Measurements from ENCODE around the gene KLF13.
A peak's percentile ranks its signal among the peaks of the same experiment; 100 is the strongest.

KLF13 gene

GRCh38 chr15:31364301-31365031 lies 37.8 kb downstream of the KLF13 start:
- DNase-seq (ENCODE audit: low spot score), result no peak

GRCh38 chr15:31365032-31365654 lies 38.5 kb downstream of the KLF13 start:
- no peak for DNase-seq (ENCODE audit: low spot score)

GRCh38 chr15:31365655-31366127 lies 39.1 kb downstream of the KLF13 start:
- DNase-seq (ENCODE audit: low spot score), result peak; percentile 89

GRCh38 chr15:31366169-31366734 lies 39.6 kb downstream of the KLF13 start:
- no peak for DNase-seq (ENCODE audit: low spot score)

- DNase-seq (ENCODE audit: low spot score), result no peak
These were observed 40.5 kb downstream of the KLF13 start for GRCh38 chr15:31367021-31367729.

GRCh38 chr15:31367730-31368344 lies 41.2 kb downstream of the KLF13 start:
- no peak for DNase-seq (ENCODE audit: low spot score)

GRCh38 chr15:31369727-31370126 lies 43.1 kb downstream of the KLF13 start:
- no peak for DNase-seq (ENCODE audit: low spot score)

GRCh38 chr15:31371520-31372240 lies 45.0 kb downstream of the KLF13 start:
- DNase-seq (ENCODE audit: low spot score), result no peak

GRCh38 chr15:31372635-31373091 lies 46.0 kb downstream of the KLF13 start:
- peak; percentile 86 for DNase-seq (ENCODE audit: low spot score)

- DNase-seq (ENCODE audit: low spot score), result no peak
These were observed 46.6 kb downstream of the KLF13 start for GRCh38 chr15:31373096-31373865.

- DNase-seq (ENCODE audit: low spot score), result no peak
These were observed 47.3 kb downstream of the KLF13 start for GRCh38 chr15:31373970-31374369.

- no peak for DNase-seq (ENCODE audit: low spot score)
These were observed 47.9 kb downstream of the KLF13 start for GRCh38 chr15:31374489-31374888.

- no peak for DNase-seq (ENCODE audit: low spot score)
These were observed 48.4 kb downstream of the KLF13 start for GRCh38 chr15:31374986-31375385.

GRCh38 chr15:31375772-31376171 lies 49.1 kb downstream of the KLF13 start:
- DNase-seq (ENCODE audit: low spot score), result no peak

GRCh38 chr15:31376511-31376910 lies 49.9 kb downstream of the KLF13 start:
- DNase-seq (ENCODE audit: low spot score), result no peak

- DNase-seq (ENCODE audit: low spot score), result no peak
These were observed 50.4 kb downstream of the KLF13 start for GRCh38 chr15:31377030-31377429.

- no peak for DNase-seq (ENCODE audit: low spot score)
These were observed 51.8 kb downstream of the KLF13 start for GRCh38 chr15:31378363-31378903.

GRCh38 chr15:31379042-31379441 lies 52.4 kb downstream of the KLF13 start:
- DNase-seq (ENCODE audit: low spot score), result no peak

- no peak for DNase-seq (ENCODE audit: low spot score)
These were observed 52.9 kb downstream of the KLF13 start for GRCh38 chr15:31379577-31379976.
